Measurements from ENCODE around the gene SMCR8. TPM values are rescaled to one million over a fixed set of nuclear protein-coding genes. Genes with fewer than 3 reads are reported as not detected.
A peak's percentile ranks its signal among the peaks of the same experiment; 100 is the strongest.

The SMCR8 gene
- total RNA-seq, 1 donor from 2014 or later, result 8.9 TPM

DNA sequence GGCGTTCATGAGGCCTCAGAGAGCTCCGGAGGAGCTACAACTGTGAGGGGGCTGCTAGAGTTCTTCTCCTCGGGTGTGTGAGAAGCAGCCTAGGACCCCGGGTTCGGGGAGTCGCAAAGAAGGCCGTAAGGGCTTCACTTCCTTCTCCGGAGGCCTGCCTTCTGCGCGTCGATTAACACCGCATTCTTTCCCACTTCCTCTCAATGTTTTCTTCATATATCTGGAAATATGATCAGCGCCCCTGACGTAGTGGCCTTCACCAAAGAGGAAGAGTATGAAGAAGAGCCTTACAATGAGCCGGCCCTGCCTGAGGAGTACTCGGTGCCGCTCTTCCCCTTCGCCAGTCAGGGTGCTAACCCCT is 449 bp downstream of the SMCR8 start:
- Histone ChIP-seq H3K79me2 (ENCODE audit: low read depth) (peaks cover 87% of the 10 kb centered on the region), H3K36me3 (no peaks in the 10 kb centered on the region)
- peak overlapping the region; percentile 99 for H3K4me3 Mint-ChIP-seq

GRCh38 chr17:18315961-18316360 is 868 bp downstream of the SMCR8 start:
- H3K36me3 ChIP-seq, result no peaks in the 10 kb centered on the region
- DNase-seq (ENCODE audit: low spot score), result no peak
- H3K9me3 ChIP-seq (ENCODE audit: low read depth), result no peaks in the 10 kb centered on the region
- H3K9ac ChIP-seq, result peak overlapping the region; percentile 88
- Mint-ChIP-seq H3K4me3 (peak overlapping the region; percentile 99), H3K4me1 (peaks cover 43% of the 10 kb centered on the region), H3K9me3 (no peaks in the 10 kb centered on the region), H3K27me3 (ENCODE audit: insufficient read depth, low read depth) (peaks cover 3% of the 10 kb centered on the region), H3K27ac (peak overlapping the region; percentile 76), H3K36me3 (peaks cover 11% of the 10 kb centered on the region)
- peaks cover 83% of the 10 kb centered on the region for H3K79me2 ChIP-seq (ENCODE audit: low read depth)
- no peak for TF ChIP-seq CTCF (IDR thresholded peaks at IDR 0.05)
- no peak for TF ChIP-seq EZH2phosphoT487 (IDR thresholded peaks at IDR 0.05)
- no peak for TF ChIP-seq EZH2 (IDR thresholded peaks at IDR 0.05)
- peak overlapping the region; percentile 80 for H3K4me2 ChIP-seq
- H3K4me3 ChIP-seq, result peak overlapping the region; percentile 89
- no peak overlapping the region for H3K27ac ChIP-seq
- peaks cover 16% of the 10 kb centered on the region for H3K4me1 ChIP-seq
- H4K20me1 ChIP-seq (ENCODE audit: low read depth), result peaks cover 48% of the 10 kb centered on the region
- no peaks in the 10 kb centered on the region for H3K27me3 ChIP-seq
- H2AFZ ChIP-seq (replicated peaks), result no peak overlapping the region
- H3F3A ChIP-seq (ENCODE audit: low read depth), result peaks cover 12% of the 10 kb centered on the region

More for the DNA sequence above, 449 bp downstream of the SMCR8 start:
- Histone ChIP-seq H2AFZ (replicated peaks) (peak overlapping the region; percentile 81), H3K9me3 (ENCODE audit: low read depth) (no peaks in the 10 kb centered on the region), H4K20me1 (ENCODE audit: low read depth) (peaks cover 43% of the 10 kb centered on the region), H3K27me3 (no peaks in the 10 kb centered on the region), H3K4me3 (peak overlapping the region; percentile 89), H3F3A (ENCODE audit: low read depth) (peaks cover 12% of the 10 kb centered on the region), H3K4me2 (peak overlapping the region; percentile 80), H3K9ac (peak overlapping the region; percentile 88), H3K27ac (peak overlapping the region; percentile 94), H3K4me1 (peaks cover 16% of the 10 kb centered on the region)
- Mint-ChIP-seq H3K36me3 (peaks cover 13% of the 10 kb centered on the region), H3K27me3 (ENCODE audit: insufficient read depth, low read depth) (peaks cover 3% of the 10 kb centered on the region), H3K27ac (peak overlapping the region; percentile 98), H3K9me3 (no peaks in the 10 kb centered on the region), H3K4me1 (peaks cover 40% of the 10 kb centered on the region)
- no peak for DNase-seq (ENCODE audit: low spot score)
- TF ChIP-seq EZH2phosphoT487 (IDR thresholded peaks at IDR 0.05) (no peak), CTCF (IDR thresholded peaks at IDR 0.05) (no peak), EZH2 (IDR thresholded peaks at IDR 0.05) (no peak)

GRCh38 chr17:18318117-18318516 is 3.0 kb downstream of the SMCR8 start:
- Histone ChIP-seq H4K20me1 (ENCODE audit: low read depth) (peaks cover 36% of the 10 kb centered on the region), H3F3A (ENCODE audit: low read depth) (peaks cover 6% of the 10 kb centered on the region), H3K4me3 (no peak overlapping the region), H3K4me1 (peaks cover 13% of the 10 kb centered on the region), H3K27me3 (no peaks in the 10 kb centered on the region), H3K36me3 (no peaks in the 10 kb centered on the region), H3K4me2 (peak overlapping the region; percentile 8), H3K79me2 (ENCODE audit: low read depth) (peaks cover 62% of the 10 kb centered on the region), H3K9ac (peak overlapping the region; percentile 5), H2AFZ (replicated peaks) (no peak overlapping the region), H3K27ac (no peak overlapping the region), H3K9me3 (ENCODE audit: low read depth) (no peaks in the 10 kb centered on the region)
- Mint-ChIP-seq H3K36me3 (peaks cover 4% of the 10 kb centered on the region), H3K9me3 (no peaks in the 10 kb centered on the region), H3K4me3 (no peak overlapping the region), H3K27ac (no peak overlapping the region), H3K4me1 (peaks cover 34% of the 10 kb centered on the region), H3K27me3 (ENCODE audit: insufficient read depth, low read depth) (peaks cover 3% of the 10 kb centered on the region)
- no peak for TF ChIP-seq EZH2 (IDR thresholded peaks at IDR 0.05)
- TF ChIP-seq EZH2phosphoT487 (IDR thresholded peaks at IDR 0.05), result no peak
- TF ChIP-seq CTCF (IDR thresholded peaks at IDR 0.05), result no peak
- DNase-seq (ENCODE audit: low spot score), result no peak
